GM23338 (cell line): Measurements from ENCODE around the gene RPS26. TPM values are rescaled to one million over a fixed set of nuclear protein-coding genes. Genes with fewer than 3 reads are reported as not detected.

Experiments
- ATAC-seq: fragments of 200-7000 bp; cut with Tn5 transposase; 3 replicates; pipeline ENCODE4 v1.9.1; 2020
- DNase-seq: peaks from one replicate; pipeline ENCODE4 v3.0.0-alpha.2; 2015; ENCODE audit warnings: low spot score
- H2AFZ ChIP-seq: fragments of 200-600 bp; sonication (generic); 2 replicates; pipeline ENCODE4 v1.8.0; 2016; ENCODE audit warnings: antibody characterized with exemption, mild to moderate bottlenecking, moderate library complexity
- H3F3A ChIP-seq: fragments of 200-600 bp; sonication (generic); replicated peaks from 2 replicates; pipeline ENCODE4 v1.8.0; 2017; ENCODE audit warnings: antibody characterized with exemption, mixed run types, low read depth
- H3K27ac ChIP-seq: fragments of 200-600 bp; sonication (generic); 2 replicates; pipeline ENCODE4 v1.6.1; 2016; ENCODE audit warnings: low read depth
- H3K27me3 ChIP-seq: fragments of 200-600 bp; sonication (generic); 2 replicates; pipeline ENCODE4 v1.8.0; 2016; ENCODE audit warnings: mild to moderate bottlenecking, mixed run types, moderate library complexity; ENCODE audit not compliant: insufficient read depth
- H3K36me3 ChIP-seq: fragments of 200-600 bp; sonication (generic); 2 replicates; pipeline ENCODE4 v1.8.0; 2016; ENCODE audit warnings: mild to moderate bottlenecking; ENCODE audit not compliant: insufficient read depth
- H3K4me1 ChIP-seq: fragments of 200-600 bp; sonication (generic); 2 replicates; pipeline ENCODE4 v1.8.0; 2016; ENCODE audit warnings: mild to moderate bottlenecking, moderate library complexity; ENCODE audit not compliant: insufficient read depth
- H3K4me2 ChIP-seq: fragments of 200-600 bp; sonication (generic); 2 replicates; pipeline ENCODE4 v1.7.1; 2017; ENCODE audit warnings: mixed run types
- H3K4me3 ChIP-seq: fragments of 200-600 bp; sonication (generic); 2 replicates; pipeline ENCODE4 v1.6.1; 2016; ENCODE audit warnings: mixed run types
- H3K79me2 ChIP-seq: fragments of 200-600 bp; sonication (generic); replicated peaks from 2 replicates; pipeline ENCODE4 v1.8.0; 2017; ENCODE audit warnings: mild to moderate bottlenecking; ENCODE audit not compliant: insufficient read depth
- H3K9me2 ChIP-seq: fragments of 200-600 bp; sonication (generic); 2 replicates; pipeline ENCODE4 v1.8.0; 2017; ENCODE audit not compliant: insufficient read depth
- H4K20me1 ChIP-seq: fragments of 200-600 bp; sonication (generic); replicated peaks from 2 replicates; pipeline ENCODE4 v1.8.0; 2017; ENCODE audit warnings: mild to moderate bottlenecking; ENCODE audit not compliant: insufficient read depth
- H3K27ac Mint-ChIP-seq: 2 replicates; pipeline ENCODE4 v1.8.0; 2020; ENCODE audit warnings: inconsistent platforms, mild to moderate bottlenecking, moderate library complexity, mixed read lengths
- H3K27me3 Mint-ChIP-seq: 3 replicates; pipeline ENCODE4 v1.8.0; 2022; ENCODE audit warnings: low read depth, mild to moderate bottlenecking, moderate library complexity, mixed read lengths, inconsistent platforms; ENCODE audit not compliant: insufficient read depth, poor library complexity
- H3K36me3 Mint-ChIP-seq: 3 replicates; pipeline ENCODE4 v1.8.0; 2021; ENCODE audit warnings: low read depth, mild to moderate bottlenecking, inconsistent platforms, moderate library complexity, mixed read lengths
- H3K4me1 Mint-ChIP-seq: 3 replicates; pipeline ENCODE4 v1.8.0; 2020; ENCODE audit warnings: mild to moderate bottlenecking, inconsistent platforms, mixed read lengths
- H3K4me3 Mint-ChIP-seq: 3 replicates; pipeline ENCODE4 v1.8.0; 2021; ENCODE audit warnings: moderate library complexity, mild to moderate bottlenecking, inconsistent platforms, mixed read lengths
- H3K9me3 Mint-ChIP-seq: 3 replicates; pipeline ENCODE4 v1.8.0; 2020; ENCODE audit warnings: moderate library complexity, mild to moderate bottlenecking, inconsistent platforms, mixed read lengths
- CREB1 ChIP-seq: fragments of 250-450 bp; sonication (Bioruptor Pico); IDR thresholded peaks from 2 replicates; pipeline ENCODE4 v1.5.0; 2020; ENCODE audit warnings: low read depth, mild to moderate bottlenecking, moderate library complexity
- EZH2 ChIP-seq: fragments of 200-600 bp; sonication (generic); IDR thresholded peaks from one replicate; pipeline ENCODE4 v1.8.0; 2017; ENCODE audit warnings: antibody characterized with exemption, mild to moderate bottlenecking, low read depth; ENCODE audit not compliant: unreplicated experiment
- EZH2phosphoT487 ChIP-seq: fragments of 200-600 bp; sonication (generic); IDR thresholded peaks from one replicate; pipeline ENCODE4 v1.8.1; 2018; ENCODE audit warnings: antibody characterized with exemption; ENCODE audit not compliant: unreplicated experiment
- JUNB ChIP-seq: IDR thresholded peaks from one replicate; pipeline ENCODE4 v1.6.1; 2016; ENCODE audit warnings: antibody characterized with exemption; ENCODE audit not compliant: unreplicated experiment
- NANOG ChIP-seq: IDR thresholded peaks from 2 replicates; pipeline ENCODE4 v1.6.1; 2016; ENCODE audit warnings: antibody characterized with exemption, borderline replicate concordance
- POLR2AphosphoS5 ChIP-seq: IDR thresholded peaks from 2 replicates; pipeline ENCODE4 v1.6.1; 2016; ENCODE audit warnings: antibody characterized with exemption, low read depth
- STAT1 ChIP-seq: IDR thresholded peaks from one replicate; pipeline ENCODE4 v1.6.1; 2016; ENCODE audit warnings: antibody characterized with exemption; ENCODE audit not compliant: unreplicated experiment
- ZNF114 ChIP-seq: fragments of 250-450 bp; sonication (Bioruptor Pico); IDR thresholded peaks from 2 replicates; pipeline ENCODE4 v1.5.0; 2020; ENCODE audit warnings: mild to moderate bottlenecking, moderate library complexity
- ZNF331 ChIP-seq: fragments of 250-450 bp; sonication (Bioruptor Pico); IDR thresholded peaks from 2 replicates; pipeline ENCODE4 v1.5.0; 2020; ENCODE audit warnings: low read depth, mild to moderate bottlenecking, moderate library complexity
- polyA plus RNA-seq: library from polyadenylated mRNA; unstranded; fragments of >200 nt; fragmentation: Nextera tagmentation; extraction: Ambion mirVana; gene quantifications from 2 replicates; pipeline ENCODE4 v1.2.1, GENCODE V29; 2016
- total RNA-seq: library from RNA; depleted of rRNA; stranded (reverse); fragments of >200 nt; shearing (Covaris generic); gene quantifications from 2 replicates; pipeline ENCODE4 v1.2.3, GENCODE V29; 2014
- TF ChIP-seq, protein P1 (sequence below): IDR thresholded peaks from one replicate; pipeline ENCODE4 v1.6.1; 2018; ENCODE audit warnings: antibody characterized with exemption; ENCODE audit not compliant: unreplicated experiment
- TF ChIP-seq, protein P2 (sequence below), 2 experiments: fragments of 200-600 bp in 1 of 2; sonication (generic) in 1 of 2; conservative IDR thresholded peaks; 2 replicates each; pipeline versions ENCODE4 v1.5.1 to v1.6.1; 2016 to 2017; ENCODE audit warnings: antibody characterized with exemption in 2 of 2, low read depth in 2 of 2, mild to moderate bottlenecking in 2 of 2, moderate library complexity in 1 of 2
- TF ChIP-seq, protein P3 (sequence below): IDR thresholded peaks from 2 replicates; pipeline ENCODE4 v1.6.1; 2016; ENCODE audit warnings: antibody characterized with exemption
- TF ChIP-seq, protein P4 (sequence below): fragments of 250-450 bp; sonication (Bioruptor Pico); IDR thresholded peaks from 2 replicates; pipeline ENCODE4 v1.5.0; 2020; ENCODE audit warnings: mild to moderate bottlenecking, moderate library complexity

Gene RPS26
- total and polyA plus RNA-seq, 2 experiments from 2014 or later, result 655 to 772 TPM

DNA sequence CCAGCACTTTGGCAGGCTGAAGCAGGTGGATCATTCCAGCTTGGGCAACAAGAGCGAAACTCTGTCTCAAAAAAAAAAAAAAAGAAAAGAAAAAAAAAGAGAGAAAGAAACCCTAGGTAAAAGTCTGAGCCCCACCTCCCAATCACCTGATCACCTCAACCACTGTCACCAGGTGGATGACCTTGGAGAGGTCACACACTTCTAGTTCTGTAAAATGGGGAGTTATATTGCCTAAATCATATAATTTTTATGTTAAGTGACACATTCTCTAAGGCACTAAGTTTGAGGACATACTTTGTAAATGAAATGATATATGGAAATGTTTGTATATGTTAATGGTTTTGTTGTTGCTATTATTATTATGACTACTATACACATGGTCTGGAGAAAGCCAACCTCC lies 36.7 kb downstream of the RPS26 start:
- no peak overlapping the region for H2AFZ ChIP-seq
- Mint-ChIP-seq H3K27me3 (peaks cover 7% of the 10 kb centered on the region), H3K4me3 (peak overlapping the region; percentile 90), H3K9me3 (peaks cover 3% of the 10 kb centered on the region; the same call in 1 of the 3 replicates), H3K4me1 (peaks cover 29% of the 10 kb centered on the region), H3K36me3 (peaks cover 5% of the 10 kb centered on the region; the same call in 1 of the 3 replicates), H3K27ac (peak overlapping the region; percentile 88)
- TF ChIP-seq ZNF114 (CRISPR knock-in tag) (no peak), NANOG (no peak), POLR2AphosphoS5 (no peak), EZH2 (no peak), CREB1 (CRISPR knock-in tag) (no peak), ZNF331 (no peak), EZH2phosphoT487 (no peak), STAT1 (no peak), JUNB (no peak)
- TF ChIP-seq, protein P1, sequence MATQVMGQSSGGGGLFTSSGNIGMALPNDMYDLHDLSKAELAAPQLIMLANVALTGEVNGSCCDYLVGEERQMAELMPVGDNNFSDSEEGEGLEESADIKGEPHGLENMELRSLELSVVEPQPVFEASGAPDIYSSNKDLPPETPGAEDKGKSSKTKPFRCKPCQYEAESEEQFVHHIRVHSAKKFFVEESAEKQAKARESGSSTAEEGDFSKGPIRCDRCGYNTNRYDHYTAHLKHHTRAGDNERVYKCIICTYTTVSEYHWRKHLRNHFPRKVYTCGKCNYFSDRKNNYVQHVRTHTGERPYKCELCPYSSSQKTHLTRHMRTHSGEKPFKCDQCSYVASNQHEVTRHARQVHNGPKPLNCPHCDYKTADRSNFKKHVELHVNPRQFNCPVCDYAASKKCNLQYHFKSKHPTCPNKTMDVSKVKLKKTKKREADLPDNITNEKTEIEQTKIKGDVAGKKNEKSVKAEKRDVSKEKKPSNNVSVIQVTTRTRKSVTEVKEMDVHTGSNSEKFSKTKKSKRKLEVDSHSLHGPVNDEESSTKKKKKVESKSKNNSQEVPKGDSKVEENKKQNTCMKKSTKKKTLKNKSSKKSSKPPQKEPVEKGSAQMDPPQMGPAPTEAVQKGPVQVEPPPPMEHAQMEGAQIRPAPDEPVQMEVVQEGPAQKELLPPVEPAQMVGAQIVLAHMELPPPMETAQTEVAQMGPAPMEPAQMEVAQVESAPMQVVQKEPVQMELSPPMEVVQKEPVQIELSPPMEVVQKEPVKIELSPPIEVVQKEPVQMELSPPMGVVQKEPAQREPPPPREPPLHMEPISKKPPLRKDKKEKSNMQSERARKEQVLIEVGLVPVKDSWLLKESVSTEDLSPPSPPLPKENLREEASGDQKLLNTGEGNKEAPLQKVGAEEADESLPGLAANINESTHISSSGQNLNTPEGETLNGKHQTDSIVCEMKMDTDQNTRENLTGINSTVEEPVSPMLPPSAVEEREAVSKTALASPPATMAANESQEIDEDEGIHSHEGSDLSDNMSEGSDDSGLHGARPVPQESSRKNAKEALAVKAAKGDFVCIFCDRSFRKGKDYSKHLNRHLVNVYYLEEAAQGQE, result no peak
- TF ChIP-seq, protein P2, sequence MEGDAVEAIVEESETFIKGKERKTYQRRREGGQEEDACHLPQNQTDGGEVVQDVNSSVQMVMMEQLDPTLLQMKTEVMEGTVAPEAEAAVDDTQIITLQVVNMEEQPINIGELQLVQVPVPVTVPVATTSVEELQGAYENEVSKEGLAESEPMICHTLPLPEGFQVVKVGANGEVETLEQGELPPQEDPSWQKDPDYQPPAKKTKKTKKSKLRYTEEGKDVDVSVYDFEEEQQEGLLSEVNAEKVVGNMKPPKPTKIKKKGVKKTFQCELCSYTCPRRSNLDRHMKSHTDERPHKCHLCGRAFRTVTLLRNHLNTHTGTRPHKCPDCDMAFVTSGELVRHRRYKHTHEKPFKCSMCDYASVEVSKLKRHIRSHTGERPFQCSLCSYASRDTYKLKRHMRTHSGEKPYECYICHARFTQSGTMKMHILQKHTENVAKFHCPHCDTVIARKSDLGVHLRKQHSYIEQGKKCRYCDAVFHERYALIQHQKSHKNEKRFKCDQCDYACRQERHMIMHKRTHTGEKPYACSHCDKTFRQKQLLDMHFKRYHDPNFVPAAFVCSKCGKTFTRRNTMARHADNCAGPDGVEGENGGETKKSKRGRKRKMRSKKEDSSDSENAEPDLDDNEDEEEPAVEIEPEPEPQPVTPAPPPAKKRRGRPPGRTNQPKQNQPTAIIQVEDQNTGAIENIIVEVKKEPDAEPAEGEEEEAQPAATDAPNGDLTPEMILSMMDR (conservative IDR thresholded peaks at IDR 0.05; ENCODE audit: low read depth in 2 of 2), result no peak
- TF ChIP-seq, protein P3, sequence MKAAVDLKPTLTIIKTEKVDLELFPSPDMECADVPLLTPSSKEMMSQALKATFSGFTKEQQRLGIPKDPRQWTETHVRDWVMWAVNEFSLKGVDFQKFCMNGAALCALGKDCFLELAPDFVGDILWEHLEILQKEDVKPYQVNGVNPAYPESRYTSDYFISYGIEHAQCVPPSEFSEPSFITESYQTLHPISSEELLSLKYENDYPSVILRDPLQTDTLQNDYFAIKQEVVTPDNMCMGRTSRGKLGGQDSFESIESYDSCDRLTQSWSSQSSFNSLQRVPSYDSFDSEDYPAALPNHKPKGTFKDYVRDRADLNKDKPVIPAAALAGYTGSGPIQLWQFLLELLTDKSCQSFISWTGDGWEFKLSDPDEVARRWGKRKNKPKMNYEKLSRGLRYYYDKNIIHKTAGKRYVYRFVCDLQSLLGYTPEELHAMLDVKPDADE, result no peak
- TF ChIP-seq, protein P4, sequence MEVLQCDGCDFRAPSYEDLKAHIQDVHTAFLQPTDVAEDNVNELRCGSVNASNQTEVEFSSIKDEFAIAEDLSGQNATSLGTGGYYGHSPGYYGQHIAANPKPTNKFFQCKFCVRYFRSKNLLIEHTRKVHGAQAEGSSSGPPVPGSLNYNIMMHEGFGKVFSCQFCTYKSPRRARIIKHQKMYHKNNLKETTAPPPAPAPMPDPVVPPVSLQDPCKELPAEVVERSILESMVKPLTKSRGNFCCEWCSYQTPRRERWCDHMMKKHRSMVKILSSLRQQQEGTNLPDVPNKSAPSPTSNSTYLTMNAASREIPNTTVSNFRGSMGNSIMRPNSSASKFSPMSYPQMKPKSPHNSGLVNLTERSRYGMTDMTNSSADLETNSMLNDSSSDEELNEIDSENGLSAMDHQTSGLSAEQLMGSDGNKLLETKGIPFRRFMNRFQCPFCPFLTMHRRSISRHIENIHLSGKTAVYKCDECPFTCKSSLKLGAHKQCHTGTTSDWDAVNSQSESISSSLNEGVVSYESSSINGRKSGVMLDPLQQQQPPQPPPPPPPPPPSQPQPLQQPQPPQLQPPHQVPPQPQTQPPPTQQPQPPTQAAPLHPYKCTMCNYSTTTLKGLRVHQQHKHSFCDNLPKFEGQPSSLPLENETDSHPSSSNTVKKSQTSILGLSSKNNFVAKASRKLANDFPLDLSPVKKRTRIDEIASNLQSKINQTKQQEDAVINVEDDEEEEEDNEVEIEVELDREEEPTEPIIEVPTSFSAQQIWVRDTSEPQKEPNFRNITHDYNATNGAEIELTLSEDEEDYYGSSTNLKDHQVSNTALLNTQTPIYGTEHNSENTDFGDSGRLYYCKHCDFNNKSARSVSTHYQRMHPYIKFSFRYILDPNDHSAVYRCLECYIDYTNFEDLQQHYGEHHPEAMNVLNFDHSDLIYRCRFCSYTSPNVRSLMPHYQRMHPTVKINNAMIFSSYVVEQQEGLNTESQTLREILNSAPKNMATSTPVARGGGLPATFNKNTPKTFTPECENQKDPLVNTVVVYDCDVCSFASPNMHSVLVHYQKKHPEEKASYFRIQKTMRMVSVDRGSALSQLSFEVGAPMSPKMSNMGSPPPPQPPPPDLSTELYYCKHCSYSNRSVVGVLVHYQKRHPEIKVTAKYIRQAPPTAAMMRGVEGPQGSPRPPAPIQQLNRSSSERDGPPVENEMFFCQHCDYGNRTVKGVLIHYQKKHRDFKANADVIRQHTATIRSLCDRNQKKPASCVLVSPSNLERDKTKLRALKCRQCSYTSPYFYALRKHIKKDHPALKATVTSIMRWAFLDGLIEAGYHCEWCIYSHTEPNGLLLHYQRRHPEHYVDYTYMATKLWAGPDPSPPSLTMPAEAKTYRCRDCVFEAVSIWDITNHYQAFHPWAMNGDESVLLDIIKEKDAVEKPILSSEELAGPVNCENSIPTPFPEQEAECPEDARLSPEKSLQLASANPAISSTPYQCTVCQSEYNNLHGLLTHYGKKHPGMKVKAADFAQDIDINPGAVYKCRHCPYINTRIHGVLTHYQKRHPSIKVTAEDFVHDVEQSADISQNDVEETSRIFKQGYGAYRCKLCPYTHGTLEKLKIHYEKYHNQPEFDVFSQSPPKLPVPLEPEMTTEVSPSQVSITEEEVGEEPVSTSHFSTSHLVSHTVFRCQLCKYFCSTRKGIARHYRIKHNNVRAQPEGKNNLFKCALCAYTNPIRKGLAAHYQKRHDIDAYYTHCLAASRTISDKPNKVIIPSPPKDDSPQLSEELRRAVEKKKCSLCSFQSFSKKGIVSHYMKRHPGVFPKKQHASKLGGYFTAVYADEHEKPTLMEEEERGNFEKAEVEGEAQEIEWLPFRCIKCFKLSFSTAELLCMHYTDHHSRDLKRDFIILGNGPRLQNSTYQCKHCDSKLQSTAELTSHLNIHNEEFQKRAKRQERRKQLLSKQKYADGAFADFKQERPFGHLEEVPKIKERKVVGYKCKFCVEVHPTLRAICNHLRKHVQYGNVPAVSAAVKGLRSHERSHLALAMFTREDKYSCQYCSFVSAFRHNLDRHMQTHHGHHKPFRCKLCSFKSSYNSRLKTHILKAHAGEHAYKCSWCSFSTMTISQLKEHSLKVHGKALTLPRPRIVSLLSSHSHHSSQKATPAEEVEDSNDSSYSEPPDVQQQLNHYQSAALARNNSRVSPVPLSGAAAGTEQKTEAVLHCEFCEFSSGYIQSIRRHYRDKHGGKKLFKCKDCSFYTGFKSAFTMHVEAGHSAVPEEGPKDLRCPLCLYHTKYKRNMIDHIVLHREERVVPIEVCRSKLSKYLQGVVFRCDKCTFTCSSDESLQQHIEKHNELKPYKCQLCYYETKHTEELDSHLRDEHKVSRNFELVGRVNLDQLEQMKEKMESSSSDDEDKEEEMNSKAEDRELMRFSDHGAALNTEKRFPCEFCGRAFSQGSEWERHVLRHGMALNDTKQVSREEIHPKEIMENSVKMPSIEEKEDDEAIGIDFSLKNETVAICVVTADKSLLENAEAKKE (CRISPR knock-in tag), result no peak
- DNase-seq (peak; percentile 48), ATAC-seq (no peak)
- peaks cover 12% of the 10 kb centered on the region; the same call in 1 of the 2 replicates for H4K20me1 ChIP-seq
- peak overlapping the region; percentile 93 for H3K4me2 ChIP-seq
- no peaks in the 10 kb centered on the region for H3K9me2 ChIP-seq
- H3K27ac ChIP-seq, result peak overlapping the region; percentile 98
- 0 out of 2 replicates have a peak, but pooled peaks cover 16% of the 10 kb centered on the region for H3F3A ChIP-seq
- peaks cover 22% of the 10 kb centered on the region for H3K4me1 ChIP-seq
- no peaks in the 10 kb centered on the region for H3K36me3 ChIP-seq
- H3K79me2 ChIP-seq, result peaks cover 27% of the 10 kb centered on the region
- H3K4me3 ChIP-seq, result peak overlapping the region; percentile 84
- H3K27me3 ChIP-seq, result no peaks in the 10 kb centered on the region
